Activated naive CD4-positive, alpha-beta T cell (primary cell): ENCODE data around the gene FAM156A.
A peak's percentile ranks its signal among the peaks of the same experiment; 100 is the strongest.
"Not testable (repeated sequence)": the region's sequence is repeated elsewhere in the genome, so short reads cannot be mapped to it uniquely, and the experiment has no call there.

Source experiments
- DNase-seq, 4 experiments: peaks; one replicate each; lab custom pipeline; 2025; lab: John Stamatoyannopoulos, UW

The FAM156A gene

GRCh38 chrX:52966993-52967738 lies 8.8 kb upstream of the FAM156A start:
- DNase-seq = not testable (repeated sequence)

GRCh38 chrX:52958961-52959360 lies 643 bp upstream of the FAM156A start:
- DNase-seq = not testable (repeated sequence)

GRCh38 chrX:52949884-52950283 lies 8.4 kb downstream of the FAM156A start:
- DNase-seq = not testable (repeated sequence)

- not testable (repeated sequence) for DNase-seq
Measured at GRCh38 chrX:52949325-52949724, 9.0 kb downstream of the FAM156A start.

GRCh38 chrX:52948265-52948664 lies 10.1 kb downstream of the FAM156A start:
- DNase-seq = not testable (repeated sequence)

GRCh38 chrX:52947501-52947900 lies 10.8 kb downstream of the FAM156A start:
- not testable (repeated sequence) for DNase-seq

GRCh38 chrX:52945838-52946494 lies 12.4 kb downstream of the FAM156A start:
- not testable (repeated sequence) for DNase-seq

GRCh38 chrX:52941728-52942127 lies 16.6 kb downstream of the FAM156A start:
- DNase-seq = not testable (repeated sequence)

- not testable (repeated sequence) for DNase-seq
Measured at GRCh38 chrX:52940704-52941103, 17.6 kb downstream of the FAM156A start.

GRCh38 chrX:52935470-52935784 lies 22.9 kb downstream of the FAM156A start:
- not testable (repeated sequence) for DNase-seq

GRCh38 chrX:52934704-52935469 lies 23.4 kb downstream of the FAM156A start:
- DNase-seq = peak; percentile 75 to 97 (median 89)

GRCh38 chrX:52933976-52934703 lies 24.2 kb downstream of the FAM156A start:
- no peak for DNase-seq

- no peak for DNase-seq
Measured at GRCh38 chrX:52933213-52933612, 25.1 kb downstream of the FAM156A start.

GRCh38 chrX:52930214-52930613 lies 28.1 kb downstream of the FAM156A start:
- DNase-seq = not testable (repeated sequence)

GRCh38 chrX:52923781-52924241 lies 34.5 kb downstream of the FAM156A start:
- DNase-seq = no peak

GRCh38 chrX:52914704-52915103 lies 43.6 kb downstream of the FAM156A start:
- not testable (repeated sequence) for DNase-seq

GRCh38 chrX:52913681-52914080 lies 44.6 kb downstream of the FAM156A start:
- not testable (repeated sequence) for DNase-seq

GRCh38 chrX:52909313-52909969 lies 48.9 kb downstream of the FAM156A start:
- DNase-seq = not testable (repeated sequence)

GRCh38 chrX:52907900-52908299 lies 50.4 kb downstream of the FAM156A start:
- DNase-seq = not testable (repeated sequence)

GRCh38 chrX:52907137-52907536 lies 51.2 kb downstream of the FAM156A start:
- DNase-seq = not testable (repeated sequence)

- not testable (repeated sequence) for DNase-seq
Measured at GRCh38 chrX:52906072-52906471, 52.2 kb downstream of the FAM156A start.
